Caco-2 (cell line): ENCODE results near the gene SHLD3. TPM values are rescaled to one million over a fixed set of nuclear protein-coding genes. Genes with fewer than 3 reads are reported as not detected.
"Not testable (repeated sequence)": the region's sequence is repeated elsewhere in the genome, so short reads cannot be mapped to it uniquely, and the experiment has no call there.

Experiments
- BruUV-seq: library from RNA; stranded (reverse); fragments of 400-500 nt; replicated peaks from 2 replicates; lab custom pipeline; 2021; lab: Mats Ljungman, UMichigan
- CTCF ChIA-PET: fragments of 300-600 bp; sonication (Branson Sonifier 250); formaldehyde crosslinking; loops from one replicate; lab custom pipeline; 2022; ENCODE audit warnings: antibody characterized with exemption; lab: Charles Lee
- POLR2A ChIA-PET: fragments of 300-600 bp; sonication (Branson Sonifier 250); formaldehyde crosslinking; loops from one replicate; lab custom pipeline; 2022; ENCODE audit warnings: antibody characterized with exemption; lab: Charles Lee
- DNase-seq, 2 experiments: peaks; one replicate each; pipeline versions ENCODE4 v3.0.0 to v3.0.0-alpha.2; 2020 to 2022
- H3K27me3 ChIP-seq: replicated peaks from 2 replicates; pipeline ENCODE4 v1.6.0; 2011; ENCODE audit warnings: low read length; ENCODE audit not compliant: control insufficient read depth, insufficient read depth
- H3K36me3 ChIP-seq: 2 replicates; pipeline ENCODE4 v1.5.1; 2011; ENCODE audit warnings: low read length; ENCODE audit not compliant: control insufficient read depth, insufficient read depth
- H3K4me1 ChIP-seq: fragments of 250-450 bp; sonication (Bioruptor Pico); 2 replicates; pipeline ENCODE4 v1.5.1; 2020; ENCODE audit warnings: mild to moderate bottlenecking
- H3K4me3 ChIP-seq: 2 replicates; pipeline ENCODE4 v1.5.1; 2011; ENCODE audit warnings: low read depth, mild to moderate bottlenecking, control low read depth, low read length
- H3K9me3 ChIP-seq: fragments of 250-450 bp; sonication (Bioruptor Pico); 2 replicates; pipeline ENCODE4 v1.5.1; 2020; ENCODE audit warnings: mild to moderate bottlenecking, moderate library complexity
- H3K27ac Mint-ChIP-seq: one replicate; pipeline ENCODE4 v1.8.0; 2022; ENCODE audit warnings: mixed read lengths; ENCODE audit not compliant: unreplicated experiment
- H3K27me3 Mint-ChIP-seq: one replicate; pipeline ENCODE4 v1.8.0; 2022; ENCODE audit warnings: mixed read lengths; ENCODE audit not compliant: insufficient read depth, unreplicated experiment
- H3K36me3 Mint-ChIP-seq: one replicate; pipeline ENCODE4 v1.8.0; 2022; ENCODE audit warnings: mild to moderate bottlenecking, mixed read lengths; ENCODE audit not compliant: insufficient read depth, unreplicated experiment
- H3K4me1 Mint-ChIP-seq: one replicate; pipeline ENCODE4 v1.8.0; 2022; ENCODE audit warnings: low read depth, mixed read lengths; ENCODE audit not compliant: unreplicated experiment
- H3K4me3 Mint-ChIP-seq: one replicate; pipeline ENCODE4 v1.8.0; 2022; ENCODE audit warnings: mild to moderate bottlenecking, moderate library complexity, mixed read lengths; ENCODE audit not compliant: unreplicated experiment
- H3K9me3 Mint-ChIP-seq: one replicate; pipeline ENCODE4 v1.8.0; 2022; ENCODE audit warnings: mixed read lengths; ENCODE audit not compliant: unreplicated experiment
- CTCF ChIP-seq, 2 experiments: fragments of 200-600 bp in 1 of 2; IDR thresholded peaks; 1 replicate in 1 of 2; 2 replicates in 1 of 2; pipeline versions ENCODE4 v1.5.1 to v1.8.0; 2011 to 2022; ENCODE audit warnings: antibody characterized with exemption in 1 of 2, control low read depth in 1 of 2, inconsistent platforms in 1 of 2, low read depth in 1 of 2, low read length in 1 of 2, mild to moderate bottlenecking in 1 of 2, moderate library complexity in 1 of 2; ENCODE audit not compliant: insufficient read depth in 1 of 2, severe bottlenecking in 1 of 2, unreplicated experiment in 1 of 2
- intact Hi-C: fragments of 100-400 bp; cut with micrococcal nuclease; formaldehyde crosslinking; loops from one replicate; pipeline ENCODE4 v1.10.0; 2022; ENCODE audit not compliant: unreplicated experiment
- total RNA-seq: library from RNA; stranded (reverse); gene quantifications from 2 replicates; pipeline ENCODE4 v1.2.3, GENCODE V29; 2022

Gene SHLD3
- total RNA-seq, 1 experiment from 2014 or later, result 4.7 TPM

- H3K36me3 Mint-ChIP-seq, result peaks cover 20% of the 10 kb centered on the region
Measured at GRCh38 chr5:65588694-65589093, 36.1 kb upstream of the SHLD3 start.

GRCh38 chr5:65601761-65602160 is 23.1 kb upstream of the SHLD3 start:
- BruUV-seq, H3K36me3 ChIP-seq, H3K9me3 ChIP-seq, H3K4me3 Mint-ChIP-seq, H3K4me1 Mint-ChIP-seq, H3K4me3 ChIP-seq, H3K4me1 ChIP-seq, intact Hi-C loops, H3K27me3 Mint-ChIP-seq, POLR2A ChIA-PET, H3K27me3 ChIP-seq, DNase-seq, H3K27ac Mint-ChIP-seq, CTCF ChIA-PET: not testable (repeated sequence)
- peaks cover 56% of the 10 kb centered on the region for H3K36me3 Mint-ChIP-seq
- H3K9me3 Mint-ChIP-seq, result peaks cover 25% of the 10 kb centered on the region

More at GRCh38 chr5:65588694-65589093, 36.1 kb upstream of the SHLD3 start:
- H3K4me1 ChIP-seq, result no peaks in the 10 kb centered on the region
- no peak for DNase-seq
- no peak overlapping the region for H3K4me3 Mint-ChIP-seq
- no peaks in the 10 kb centered on the region for H3K4me1 Mint-ChIP-seq
- POLR2A ChIA-PET, result no interaction called here
- no peaks in the 10 kb centered on the region for H3K36me3 ChIP-seq
- no peaks in the 10 kb centered on the region for H3K27me3 Mint-ChIP-seq
- no peaks in the 10 kb centered on the region for H3K9me3 ChIP-seq
- no peaks in the 10 kb centered on the region for H3K27me3 ChIP-seq
- CTCF ChIA-PET, result no interaction called here
- H3K27ac Mint-ChIP-seq, result no peak overlapping the region
- H3K4me3 ChIP-seq, result no peak overlapping the region
- TF ChIP-seq CTCF (IDR thresholded peaks at IDR 0.05; ENCODE audit: insufficient read depth in 1 of 2, low read depth in 1 of 2, low read length in 1 of 2, severe bottlenecking in 1 of 2, unreplicated experiment in 1 of 2), result no peak
- intact Hi-C loops, result no loop called here
- BruUV-seq, result no TSS peak
- no peaks in the 10 kb centered on the region for H3K9me3 Mint-ChIP-seq

GRCh38 chr5:65611524-65611923 is 13.3 kb upstream of the SHLD3 start:
- Histone ChIP-seq H3K36me3 (peaks cover 2% of the 10 kb centered on the region), H3K27me3 (no peaks in the 10 kb centered on the region), H3K4me1 (peaks cover 34% of the 10 kb centered on the region), H3K9me3 (no peaks in the 10 kb centered on the region), H3K4me3 (no peak overlapping the region)
- H3K27me3 Mint-ChIP-seq, result no peaks in the 10 kb centered on the region
- H3K4me1 Mint-ChIP-seq, result peaks cover 25% of the 10 kb centered on the region
- H3K9me3 Mint-ChIP-seq, result no peaks in the 10 kb centered on the region
- ChIA-PET POLR2A (interaction anchor here (0.8 to 1.9 kb wide), 4 partner anchors 12 to 110 kb away, joined by 3 to 19 read pairs (median 5); partner anchors contain the start of genes CENPK, NLN, PPWD1 and SGTB), CTCF (interaction anchor here (0.5 to 0.9 kb wide), 3 partner anchors 12 to 341 kb away, joined by 3 read pairs; partner anchors contain the start of gene TRIM23)
- no TSS peak for BruUV-seq
- peak overlapping the region; percentile 49 for H3K4me3 Mint-ChIP-seq
- intact Hi-C loops, result loop anchor here (1.0 kb wide), 2 partner anchors 13 to 40 kb away; partner anchors contain the start of gene TRIM23
- DNase-seq, result peak; percentile 81 to 86
- H3K27ac Mint-ChIP-seq, result peak overlapping the region; percentile 56
- peaks cover 40% of the 10 kb centered on the region for H3K36me3 Mint-ChIP-seq
- TF ChIP-seq CTCF (IDR thresholded peaks at IDR 0.05; ENCODE audit: insufficient read depth in 1 of 2, low read depth in 1 of 2, low read length in 1 of 2, severe bottlenecking in 1 of 2, unreplicated experiment in 1 of 2), result no peak
